HCT116 (cell line): Measurements from ENCODE around the gene NOC3L. TPM values are rescaled to one million over a fixed set of nuclear protein-coding genes. Genes with fewer than 3 reads are reported as not detected.

Experiments used
- ATAC-seq: fragments of 200-7000 bp; cut with Tn5 transposase; 2 replicates; pipeline ENCODE4 v1.9.1; 2020; ENCODE audit warnings: mild to moderate bottlenecking, moderate library complexity
- BruUV-seq: library from RNA; stranded (reverse); fragments of 400-500 nt; replicated peaks from 2 replicates; lab custom pipeline; 2021; lab: Mats Ljungman, UMichigan
- CTCF ChIA-PET: fragments of 300-600 bp; sonication (Branson Sonifier 250); formaldehyde crosslinking; loops from one replicate; lab custom pipeline; 2021; ENCODE audit warnings: antibody characterized with exemption; lab: Charles Lee
- POLR2A ChIA-PET: fragments of 300-600, 350-600 bp; sonication (Branson Sonifier 250); formaldehyde crosslinking; loops from one replicate; lab custom pipeline; 2021; ENCODE audit warnings: antibody characterized with exemption; lab: Charles Lee
- RAD21 ChIA-PET, 2 experiments: fragments of 300-600 bp; sonication (Branson Sonifier 250); formaldehyde crosslinking; loops; one replicate each; lab custom pipeline; 2023; ENCODE audit warnings: low total read pairs in 2 of 2; ENCODE audit not compliant: uncharacterized antibody in 2 of 2, unreplicated experiment in 2 of 2, low non-redundant PET in 1 of 2; lab: Charles Lee
- DNase-seq: peaks from one replicate; pipeline ENCODE4 v3.0.0-alpha.2; 2010; ENCODE audit warnings: low read depth, low spot score
- H2AFZ ChIP-seq: fragments of 200-600 bp; shearing (Covaris generic), sonication (generic); 2 replicates; pipeline ENCODE4 v1.6.1; 2017; ENCODE audit warnings: low read depth, mixed run types, mixed read lengths, antibody characterized with exemption, low read length; ENCODE audit not compliant: poor library complexity, severe bottlenecking
- H3K27ac ChIP-seq: 2 replicates; pipeline ENCODE4 v1.5.1; 2012; ENCODE audit warnings: low read depth, low read length
- H3K27me3 ChIP-seq: fragments of 200-600 bp; sonication (generic); 2 replicates; pipeline ENCODE4 v1.6.1; 2016; ENCODE audit warnings: mixed run types, low read length, mixed read lengths; ENCODE audit not compliant: insufficient read depth
- H3K36me3 ChIP-seq, 2 experiments: fragments of 200-500 bp in 1 of 2; fragments of 200-600 bp in 1 of 2; sonication (Bioruptor generic) in 1 of 2; sonication (generic) in 1 of 2; 2 replicates each; pipeline versions ENCODE4 v1.5.1 to v1.6.1; 2014 to 2016; ENCODE audit warnings: low read length in 2 of 2, inconsistent platforms in 1 of 2, mixed read lengths in 1 of 2, mixed run types in 1 of 2; ENCODE audit not compliant: insufficient read depth in 2 of 2, control insufficient read depth in 1 of 2
- H3K4me1 ChIP-seq, 2 experiments: fragments of 200-600 bp in 1 of 2; sonication (generic) in 1 of 2; 2 replicates each; pipeline versions ENCODE4 v1.5.1 to v1.6.1; 2012 to 2017; ENCODE audit warnings: low read length in 2 of 2, inconsistent platforms in 1 of 2, mild to moderate bottlenecking in 1 of 2, mixed read lengths in 1 of 2, mixed run types in 1 of 2, moderate library complexity in 1 of 2; ENCODE audit not compliant: insufficient read depth in 2 of 2, control insufficient read depth in 1 of 2
- H3K4me2 ChIP-seq: fragments of 200-600 bp; sonication (generic); 2 replicates; pipeline ENCODE4 v1.6.1; 2017; ENCODE audit warnings: mixed run types, low read length, mixed read lengths
- H3K4me3 ChIP-seq, 2 experiments: fragments of 200-600 bp in 1 of 2; sonication (generic) in 1 of 2; replicated peaks in 1 of 2; 2 replicates each; pipeline ENCODE4 v1.5.1; 2011 to 2016; ENCODE audit warnings: low read length in 2 of 2, control low read depth in 1 of 2, low read depth in 1 of 2, mild to moderate bottlenecking in 1 of 2, mixed read lengths in 1 of 2, mixed run types in 1 of 2
- H3K79me2 ChIP-seq: fragments of 200-600 bp; sonication (generic); 2 replicates; pipeline ENCODE4 v1.6.1; 2017; ENCODE audit warnings: mild to moderate bottlenecking, mixed run types, low read length, moderate library complexity, mixed read lengths; ENCODE audit not compliant: insufficient read depth
- H3K9ac ChIP-seq: fragments of 200-600 bp; sonication (generic); 2 replicates; pipeline ENCODE4 v1.6.1; 2016; ENCODE audit warnings: low read length, mixed read lengths
- H3K9me2 ChIP-seq: fragments of 200-600 bp; sonication (generic), shearing (Covaris generic); 2 replicates; pipeline ENCODE4 v1.6.1; 2017; ENCODE audit warnings: mixed run types, mild to moderate bottlenecking, moderate library complexity; ENCODE audit not compliant: insufficient read depth
- H3K9me3 ChIP-seq, 2 experiments: fragments of 200-500 bp in 1 of 2; fragments of 200-600 bp in 1 of 2; sonication (Bioruptor generic) in 1 of 2; sonication (generic) in 1 of 2; 2 replicates each; pipeline ENCODE4 v1.6.1; 2014 to 2017; ENCODE audit warnings: low read length in 2 of 2, mixed read lengths in 2 of 2, inconsistent platforms in 1 of 2, low read depth in 1 of 2, mild to moderate bottlenecking in 1 of 2, mixed run types in 1 of 2, moderate library complexity in 1 of 2; ENCODE audit not compliant: control insufficient read depth in 1 of 2, insufficient read depth in 1 of 2
- H4K20me1 ChIP-seq: fragments of 200-600 bp; sonication (generic), shearing (Covaris generic); 2 replicates; pipeline ENCODE4 v1.6.1; 2017; ENCODE audit warnings: mixed run types, mild to moderate bottlenecking, moderate library complexity; ENCODE audit not compliant: insufficient read depth
- CEBPB ChIP-seq: IDR thresholded peaks from 2 replicates; pipeline ENCODE4 v1.6.1; 2012; ENCODE audit warnings: low read depth
- EZH2 ChIP-seq: fragments of 200-600 bp; sonication (generic); IDR thresholded peaks from 2 replicates; pipeline ENCODE4 v1.6.1; 2017; ENCODE audit warnings: antibody characterized with exemption, mixed run types
- FOSL1 ChIP-seq: IDR thresholded peaks from 2 replicates; pipeline ENCODE4 v1.6.1; 2012; ENCODE audit warnings: low read depth
- intact Hi-C: fragments of 100-400 bp; cut with micrococcal nuclease; formaldehyde crosslinking; loops from 2 replicates; pipeline ENCODE4 v1.10.0; 2022
- total RNA-seq: library from RNA; stranded (reverse); gene quantifications from one replicate; pipeline ENCODE4 v1.2.1, GENCODE V29; 2021; ENCODE audit not compliant: unreplicated experiment
- TF ChIP-seq, protein P1 (sequence below): IDR thresholded peaks from 2 replicates; pipeline ENCODE4 v1.6.1; 2012; ENCODE audit warnings: low read depth
- TF ChIP-seq, protein P2 (sequence below): IDR thresholded peaks from 2 replicates; pipeline ENCODE4 v1.6.1; 2012

NOC3L gene
- total RNA-seq, 1 experiment from 2014 or later: 45.5 TPM

DNA sequence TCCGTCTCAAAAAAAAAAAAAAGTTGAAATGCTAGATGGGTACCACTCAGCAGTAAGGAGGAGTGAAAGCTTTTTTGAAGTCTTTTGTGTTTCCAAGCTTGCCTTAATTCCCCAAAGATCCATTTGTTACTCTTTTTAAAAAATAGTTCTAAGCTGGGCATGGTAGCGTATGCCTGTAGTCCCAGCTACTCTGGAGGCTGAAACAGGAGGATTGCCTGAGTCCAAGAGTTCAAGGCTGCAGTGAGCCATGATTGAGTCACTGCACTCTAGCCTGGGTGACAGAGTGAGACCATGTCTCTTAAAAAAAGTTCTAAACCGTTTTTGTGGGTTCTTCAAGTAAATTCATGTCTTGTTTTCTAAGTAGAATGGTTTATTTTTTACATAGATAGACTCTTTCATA is 44.9 kb upstream of the NOC3L start:
- CTCF ChIA-PET: interaction anchor here (1.1 to 2.0 kb wide), 2 partner anchors 36 to 86 kb away, joined by 3 to 9 read pairs; no protein-coding TSS in a partner anchor
- intact Hi-C loops: no loop called here
- Histone ChIP-seq H4K20me1 (no peaks in the 10 kb centered on the region), H3K9me2 (no peaks in the 10 kb centered on the region), H3K4me1 (peaks cover 9 to 25% of the 10 kb centered on the region in 2 experiments), H3K79me2 (peaks cover 87% of the 10 kb centered on the region), H3K36me3 (no peaks in the 10 kb centered on the region), H3K9me3 (no peaks in the 10 kb centered on the region), H3K4me3 (no peak overlapping the region), H2AFZ (no peak overlapping the region), H3K4me2 (peak overlapping the region; percentile 23; the same call in 1 of the 2 replicates), H3K9ac (no peak overlapping the region), H3K27me3 (no peaks in the 10 kb centered on the region), H3K27ac (no peak overlapping the region)
- BruUV-seq: no TSS peak
- TF ChIP-seq CEBPB (no peak), FOSL1 (no peak)
- TF ChIP-seq, protein P1, sequence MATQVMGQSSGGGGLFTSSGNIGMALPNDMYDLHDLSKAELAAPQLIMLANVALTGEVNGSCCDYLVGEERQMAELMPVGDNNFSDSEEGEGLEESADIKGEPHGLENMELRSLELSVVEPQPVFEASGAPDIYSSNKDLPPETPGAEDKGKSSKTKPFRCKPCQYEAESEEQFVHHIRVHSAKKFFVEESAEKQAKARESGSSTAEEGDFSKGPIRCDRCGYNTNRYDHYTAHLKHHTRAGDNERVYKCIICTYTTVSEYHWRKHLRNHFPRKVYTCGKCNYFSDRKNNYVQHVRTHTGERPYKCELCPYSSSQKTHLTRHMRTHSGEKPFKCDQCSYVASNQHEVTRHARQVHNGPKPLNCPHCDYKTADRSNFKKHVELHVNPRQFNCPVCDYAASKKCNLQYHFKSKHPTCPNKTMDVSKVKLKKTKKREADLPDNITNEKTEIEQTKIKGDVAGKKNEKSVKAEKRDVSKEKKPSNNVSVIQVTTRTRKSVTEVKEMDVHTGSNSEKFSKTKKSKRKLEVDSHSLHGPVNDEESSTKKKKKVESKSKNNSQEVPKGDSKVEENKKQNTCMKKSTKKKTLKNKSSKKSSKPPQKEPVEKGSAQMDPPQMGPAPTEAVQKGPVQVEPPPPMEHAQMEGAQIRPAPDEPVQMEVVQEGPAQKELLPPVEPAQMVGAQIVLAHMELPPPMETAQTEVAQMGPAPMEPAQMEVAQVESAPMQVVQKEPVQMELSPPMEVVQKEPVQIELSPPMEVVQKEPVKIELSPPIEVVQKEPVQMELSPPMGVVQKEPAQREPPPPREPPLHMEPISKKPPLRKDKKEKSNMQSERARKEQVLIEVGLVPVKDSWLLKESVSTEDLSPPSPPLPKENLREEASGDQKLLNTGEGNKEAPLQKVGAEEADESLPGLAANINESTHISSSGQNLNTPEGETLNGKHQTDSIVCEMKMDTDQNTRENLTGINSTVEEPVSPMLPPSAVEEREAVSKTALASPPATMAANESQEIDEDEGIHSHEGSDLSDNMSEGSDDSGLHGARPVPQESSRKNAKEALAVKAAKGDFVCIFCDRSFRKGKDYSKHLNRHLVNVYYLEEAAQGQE: no peak
- POLR2A ChIA-PET: no interaction called here
- RAD21 ChIA-PET: no interaction called here
- no peak for DNase-seq
- no peak for ATAC-seq

DNA sequence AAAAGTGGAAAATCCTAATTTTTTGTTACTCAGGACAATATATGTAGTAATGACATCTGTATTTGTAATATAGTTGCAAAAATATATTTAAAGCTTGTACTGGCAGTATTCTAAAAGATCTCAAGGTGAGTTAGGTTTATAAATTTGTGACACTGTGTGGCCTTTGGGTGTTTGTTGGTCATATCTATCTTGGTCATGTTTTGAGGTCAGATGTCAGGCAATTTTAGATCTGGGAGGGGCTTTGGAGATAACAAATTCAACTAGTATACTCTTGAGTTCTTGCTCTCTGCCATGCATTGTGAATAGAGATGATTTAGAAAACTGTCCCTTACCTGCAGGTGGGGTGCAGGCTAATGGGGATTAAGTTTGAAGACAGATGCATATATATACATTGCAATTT is 42.7 kb upstream of the NOC3L start:
- RAD21 ChIA-PET: no interaction called here
- H2AFZ ChIP-seq: no peak overlapping the region
- no peak for DNase-seq
- POLR2A ChIA-PET: interaction anchor here (1.0 kb wide), 1 partner anchor 346 kb away, joined by 3 read pairs; no protein-coding TSS in a partner anchor
- no peak overlapping the region for H3K4me2 ChIP-seq
- intact Hi-C loops: no loop called here
- H3K79me2 ChIP-seq: peaks cover 72% of the 10 kb centered on the region
- no peak overlapping the region for H3K4me3 ChIP-seq
- CTCF ChIA-PET: no interaction called here
- ATAC-seq: no peak
- BruUV-seq: no TSS peak
- peaks cover 9 to 30% of the 10 kb centered on the region in 2 experiments for H3K4me1 ChIP-seq
- H3K9me2 ChIP-seq: no peaks in the 10 kb centered on the region
- no peaks in the 10 kb centered on the region for H3K27me3 ChIP-seq
- no peaks in the 10 kb centered on the region for H3K36me3 ChIP-seq
- no peaks in the 10 kb centered on the region for H3K9me3 ChIP-seq
- H3K27ac ChIP-seq: no peak overlapping the region
- no peak overlapping the region for H3K9ac ChIP-seq
- no peaks in the 10 kb centered on the region for H4K20me1 ChIP-seq
- TF ChIP-seq EZH2: no peak
- TF ChIP-seq, protein P2, sequence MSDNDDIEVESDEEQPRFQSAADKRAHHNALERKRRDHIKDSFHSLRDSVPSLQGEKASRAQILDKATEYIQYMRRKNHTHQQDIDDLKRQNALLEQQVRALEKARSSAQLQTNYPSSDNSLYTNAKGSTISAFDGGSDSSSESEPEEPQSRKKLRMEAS: no peak
